Activated CD4-positive, alpha-beta T cell treated with anti-CD3 and anti-CD28 coated beads, Interleukin-2, amount 50 U/mL, for 48 hours (primary cell): ENCODE results near the gene ENKD1.

ENCODE experiments used
- DNase-seq, 2 experiments: peaks; one replicate each; pipeline ENCODE4 v3.0.0-alpha.2; 2020

The ENKD1 gene

DNA sequence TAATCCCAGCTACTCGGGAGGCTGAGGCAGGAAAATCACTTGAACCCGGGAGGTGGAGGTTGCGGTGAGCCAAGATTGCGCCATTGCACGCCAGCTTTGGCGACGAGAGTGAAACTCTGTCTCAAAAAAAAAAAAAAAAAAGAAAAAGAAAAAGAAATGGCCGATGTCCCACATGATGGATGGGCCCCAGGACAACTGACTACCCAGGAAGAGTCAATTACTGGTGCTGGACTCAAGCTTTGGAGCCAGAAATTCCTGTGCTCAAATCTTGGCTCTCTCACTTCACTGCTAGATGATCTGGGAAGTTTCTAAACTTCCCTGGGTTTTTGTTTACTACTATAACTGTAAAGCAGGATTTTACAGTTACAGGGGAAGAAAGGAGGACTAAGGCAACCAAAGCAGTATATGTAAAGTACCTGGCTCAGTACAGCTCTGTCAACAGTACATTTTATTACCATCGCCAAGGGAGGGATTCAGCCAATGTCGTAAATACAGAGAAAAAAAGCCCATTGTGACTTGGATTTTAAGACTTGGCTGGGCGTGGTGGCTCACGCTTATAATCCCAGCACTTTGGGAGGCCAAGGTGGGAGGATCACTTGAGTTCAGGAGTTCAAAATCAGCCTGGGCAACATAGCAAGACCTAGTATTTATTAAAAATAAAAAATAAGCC lies 11.9 kb upstream of the ENKD1 start:
- no peak for DNase-seq

DNA sequence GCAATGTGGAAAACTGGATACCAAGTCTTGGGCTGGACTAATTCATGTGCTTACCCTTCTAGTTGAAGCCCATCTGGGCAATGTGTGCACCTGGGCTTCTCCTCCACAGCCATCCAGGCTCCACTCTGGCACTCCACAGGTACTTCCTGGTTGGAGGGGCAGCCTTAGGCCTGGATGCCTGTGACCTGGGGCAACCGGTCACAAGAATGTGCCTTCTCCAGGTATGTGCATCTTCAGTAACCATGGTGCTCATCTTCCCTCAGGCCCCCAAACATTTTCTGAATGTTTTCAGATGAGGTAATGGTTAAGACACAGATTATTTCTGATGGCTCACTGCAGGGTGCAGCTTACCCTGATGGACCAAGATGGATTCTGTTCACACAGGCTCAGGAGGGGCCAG lies 11.2 kb upstream of the ENKD1 start:
- no peak for DNase-seq

DNA sequence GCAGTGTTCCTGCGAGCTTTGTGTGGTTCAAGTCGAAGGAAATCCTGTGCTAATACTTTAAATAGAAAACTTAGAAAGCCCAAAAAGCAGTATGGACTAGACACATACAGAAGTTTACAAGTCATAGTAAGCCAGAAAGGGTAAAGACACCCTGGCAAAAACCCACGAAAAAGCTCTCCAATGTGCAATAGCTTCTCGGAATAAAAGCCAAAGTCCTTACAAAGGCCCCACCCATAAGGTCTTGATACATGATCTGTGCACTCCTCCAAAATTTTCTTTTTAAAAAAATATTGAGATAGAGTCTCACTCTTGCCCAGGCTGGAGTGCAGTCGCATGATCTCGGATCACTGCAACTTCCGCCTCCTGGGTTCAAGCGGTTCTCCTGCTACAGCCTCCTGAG lies 10.4 kb upstream of the ENKD1 start:
- DNase-seq = no peak

DNA sequence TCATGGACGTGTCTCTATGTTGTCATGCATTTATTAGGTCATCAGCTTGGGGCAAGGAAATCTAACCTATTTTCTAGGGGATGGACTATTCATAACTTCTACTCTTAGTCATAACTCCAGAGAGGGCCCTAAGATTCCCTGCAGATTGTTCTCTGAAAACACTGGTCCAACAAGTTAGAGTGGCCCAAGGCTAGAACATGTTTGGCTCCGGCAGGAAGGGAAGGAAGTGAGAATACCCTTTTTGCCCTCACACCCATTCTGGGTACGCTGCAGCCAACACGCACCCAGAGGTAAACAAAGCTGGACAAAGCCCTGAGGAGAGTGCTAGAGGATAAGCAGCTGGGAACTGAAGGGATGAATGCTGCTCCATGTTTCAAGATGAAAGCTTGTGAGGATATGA lies 10.0 kb upstream of the ENKD1 start:
- DNase-seq = no peak

DNA sequence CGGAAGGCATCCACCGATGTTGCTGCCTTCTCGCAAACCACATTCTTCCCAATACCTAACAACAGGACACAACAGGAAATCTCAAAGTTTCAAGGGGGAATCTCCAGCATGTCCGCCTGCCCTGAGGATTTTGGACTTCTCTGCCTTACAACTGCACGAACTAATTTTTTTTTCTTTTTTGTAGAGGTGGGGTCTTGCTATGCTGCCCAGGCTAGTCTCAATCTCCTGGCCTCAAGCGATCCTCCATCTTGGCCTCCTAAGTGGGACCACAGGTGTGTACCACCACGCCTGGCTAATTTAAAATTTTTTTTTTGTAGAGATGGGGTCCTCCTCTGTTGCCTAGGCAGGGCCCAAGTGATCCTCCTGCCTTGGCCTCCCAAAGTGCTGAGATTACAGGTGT lies 9.4 kb upstream of the ENKD1 start:
- no peak for DNase-seq

DNA sequence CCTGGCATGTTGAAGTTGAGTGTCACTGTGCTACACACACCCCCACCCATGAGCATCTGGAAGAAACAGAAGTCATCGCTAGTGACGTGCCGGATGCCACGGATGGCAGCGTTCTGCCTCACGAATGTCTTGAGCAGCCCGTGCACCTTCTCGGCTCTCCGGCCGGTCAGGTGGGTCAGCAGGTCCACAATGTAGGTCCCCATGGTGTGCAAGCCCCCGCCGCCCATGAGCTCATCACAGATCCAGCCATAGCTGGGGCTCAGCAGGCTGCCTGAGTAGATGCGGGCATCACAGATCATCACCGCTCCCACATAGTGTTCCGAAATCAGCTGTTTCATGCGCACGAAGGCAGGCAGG lies 9.0 kb upstream of the ENKD1 start:
- no peak for DNase-seq

DNA sequence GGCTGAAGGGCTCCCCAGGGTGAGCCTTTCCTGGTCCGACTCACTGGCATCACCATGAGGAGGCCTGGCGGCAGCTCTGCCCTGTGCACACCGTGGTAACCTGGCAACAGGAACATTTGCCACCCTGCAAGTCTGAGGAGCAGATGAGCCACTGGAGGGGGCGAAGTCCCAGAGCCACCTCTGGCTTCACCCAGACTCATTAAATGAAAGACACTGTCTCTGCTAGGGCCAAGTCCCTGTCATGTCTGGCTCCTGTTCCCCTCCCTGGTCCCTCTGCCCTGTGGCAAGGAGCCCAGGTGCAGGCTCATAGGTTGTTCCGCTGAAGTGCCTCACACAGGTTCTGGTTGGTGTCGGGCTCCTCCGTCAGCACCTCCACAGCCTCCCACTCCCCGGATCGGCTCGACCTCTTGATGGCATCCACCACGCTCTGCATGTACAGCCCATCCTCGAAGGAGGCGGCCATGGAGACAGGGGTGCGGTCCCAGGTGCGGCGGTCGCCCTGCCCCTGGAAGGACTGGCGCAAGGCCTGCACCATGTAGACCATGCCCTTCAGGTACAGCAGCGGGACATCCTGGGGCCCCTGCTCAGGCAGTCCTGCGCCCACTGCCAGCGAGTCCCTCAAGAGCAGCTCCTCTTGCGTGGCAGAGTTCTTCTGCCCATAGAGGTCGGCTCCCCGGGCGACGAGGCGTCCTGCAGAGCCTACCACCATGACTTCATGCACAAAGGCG lies 8.5 kb upstream of the ENKD1 start:
- no peak for DNase-seq

DNA sequence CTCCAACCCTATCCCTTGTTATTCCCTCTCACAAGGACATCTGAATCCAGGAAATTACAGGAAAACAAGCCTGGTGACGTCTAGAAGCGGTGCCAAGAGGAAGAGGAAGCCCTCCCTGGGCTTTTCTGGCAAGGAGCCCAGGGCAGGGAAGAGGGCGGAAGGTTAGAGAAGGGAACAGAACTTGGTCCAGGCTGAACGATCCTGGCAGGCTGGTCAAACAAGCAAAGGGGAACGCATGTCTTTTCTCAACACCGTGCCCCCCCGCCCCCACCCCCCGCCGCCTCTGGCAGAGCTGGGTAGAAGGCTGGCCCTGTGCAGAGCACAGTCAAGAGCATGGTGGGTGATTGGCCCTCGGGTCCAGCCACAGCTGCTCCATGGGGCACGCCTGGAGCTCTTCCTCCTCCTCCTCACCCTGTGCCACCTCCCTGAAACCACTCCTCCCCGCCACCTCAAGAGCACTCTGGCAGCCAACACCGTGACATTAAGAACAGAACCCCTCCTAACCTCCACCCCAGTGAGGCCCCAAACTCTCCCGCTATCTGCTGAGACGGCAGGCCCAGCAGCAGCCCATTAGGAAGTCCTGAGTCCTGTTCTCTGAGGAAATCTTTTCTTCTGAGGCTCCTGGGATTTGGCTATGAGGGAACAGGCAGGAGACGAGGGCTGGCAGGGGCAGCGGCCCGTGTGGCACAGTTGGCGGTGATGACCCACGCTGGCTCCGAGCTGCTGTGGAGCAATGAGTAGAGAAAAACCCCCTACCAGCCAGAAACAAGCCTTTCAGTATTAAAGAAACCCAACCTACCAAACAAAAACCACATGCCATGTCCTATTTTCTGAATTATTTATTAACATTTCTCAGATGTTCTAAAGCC lies 7.4 kb upstream of the ENKD1 start:
- DNase-seq = no peak

DNA sequence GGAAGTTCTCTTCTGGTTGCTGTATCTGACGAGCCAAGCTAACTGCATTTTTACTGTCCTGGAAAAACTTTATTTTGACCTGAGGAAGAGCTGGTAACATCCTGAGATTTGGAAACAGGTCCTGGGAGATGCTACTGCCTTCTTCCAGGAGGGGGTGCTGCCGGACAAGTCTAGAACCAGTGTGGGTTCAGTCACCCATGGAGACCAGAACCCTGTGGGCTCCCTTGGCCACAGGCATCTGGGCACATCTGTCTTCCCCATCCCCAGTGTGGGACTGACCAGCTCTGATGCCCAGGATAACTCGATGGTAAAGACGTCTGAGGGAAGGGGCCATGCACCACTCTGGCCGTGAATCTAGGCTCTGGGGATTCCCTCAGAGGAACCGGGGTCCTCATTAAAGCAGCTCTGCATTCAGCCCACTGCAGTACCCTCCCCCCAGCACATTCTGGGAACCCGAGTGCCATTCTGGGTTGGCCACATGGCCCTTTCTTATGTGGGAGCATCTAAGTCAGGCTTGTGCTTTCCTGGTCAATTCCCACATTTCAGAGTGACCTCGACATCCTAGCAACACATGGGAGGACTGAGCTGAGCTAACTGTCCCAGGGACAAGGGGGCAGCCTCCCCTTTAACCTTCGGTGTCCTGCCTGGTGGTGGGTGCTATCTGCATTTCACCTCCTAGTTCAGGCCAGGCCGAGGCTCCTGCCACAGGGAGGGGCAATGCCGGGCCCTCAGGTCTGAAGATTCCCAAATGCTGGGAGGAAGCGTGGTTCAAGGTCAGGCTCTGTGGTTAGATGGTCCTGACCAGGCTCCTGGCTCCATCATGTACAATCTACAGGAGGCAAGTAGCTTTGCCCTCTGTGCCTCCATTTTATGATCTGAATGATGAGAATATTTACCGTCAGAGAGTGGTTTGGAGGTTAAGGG lies 6.5 kb upstream of the ENKD1 start:
- peak; percentile 60 to 67 for DNase-seq

DNA sequence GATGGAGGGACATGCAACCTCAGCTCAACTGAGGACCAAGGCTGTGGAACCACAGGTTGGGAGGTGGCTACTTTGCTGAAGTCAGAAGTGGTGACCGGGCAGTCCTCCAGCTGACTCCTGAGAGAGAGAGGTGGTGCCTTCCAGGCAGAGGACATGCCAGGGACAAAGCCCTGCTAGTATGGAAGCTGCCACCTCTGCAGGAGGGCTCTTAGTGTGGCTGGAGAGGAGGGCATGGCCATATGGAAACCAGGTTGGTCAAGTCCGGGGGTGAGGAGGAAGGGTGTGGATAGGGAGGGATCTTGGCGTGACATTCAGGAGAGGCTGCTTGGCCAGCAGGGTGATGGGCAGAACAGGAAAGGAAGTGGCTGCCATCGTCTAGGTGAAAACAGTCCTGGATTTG lies 5.8 kb upstream of the ENKD1 start:
- DNase-seq = no peak

DNA sequence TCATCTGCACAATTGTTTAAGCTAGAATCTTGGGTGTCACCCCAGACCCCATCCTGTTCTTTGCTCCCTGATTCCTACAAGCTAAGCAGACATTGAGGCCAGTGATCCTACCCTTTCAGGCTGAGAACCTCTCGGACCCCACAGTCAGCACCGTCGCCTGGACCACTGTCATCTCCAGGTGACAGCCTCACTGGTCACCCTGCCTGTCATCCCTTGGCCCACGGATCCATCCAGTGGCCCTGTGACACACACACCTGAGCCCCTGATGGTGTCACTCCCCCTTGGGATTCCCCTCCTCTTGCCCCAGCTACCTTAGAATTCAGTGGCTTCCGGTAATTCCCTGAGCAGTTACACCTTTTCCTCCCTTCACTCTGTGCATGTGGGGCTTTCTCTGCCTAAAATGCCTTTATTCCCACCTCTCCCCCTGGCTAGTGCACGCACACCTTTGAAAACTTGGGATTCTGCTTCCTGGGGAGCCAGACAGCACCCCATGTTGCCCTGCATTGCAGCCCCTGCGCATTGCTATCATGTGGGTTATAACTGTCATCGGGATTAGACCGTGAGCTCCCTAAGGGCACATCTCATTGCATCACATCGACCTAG lies 3.0 kb upstream of the ENKD1 start:
- DNase-seq = no peak

DNA sequence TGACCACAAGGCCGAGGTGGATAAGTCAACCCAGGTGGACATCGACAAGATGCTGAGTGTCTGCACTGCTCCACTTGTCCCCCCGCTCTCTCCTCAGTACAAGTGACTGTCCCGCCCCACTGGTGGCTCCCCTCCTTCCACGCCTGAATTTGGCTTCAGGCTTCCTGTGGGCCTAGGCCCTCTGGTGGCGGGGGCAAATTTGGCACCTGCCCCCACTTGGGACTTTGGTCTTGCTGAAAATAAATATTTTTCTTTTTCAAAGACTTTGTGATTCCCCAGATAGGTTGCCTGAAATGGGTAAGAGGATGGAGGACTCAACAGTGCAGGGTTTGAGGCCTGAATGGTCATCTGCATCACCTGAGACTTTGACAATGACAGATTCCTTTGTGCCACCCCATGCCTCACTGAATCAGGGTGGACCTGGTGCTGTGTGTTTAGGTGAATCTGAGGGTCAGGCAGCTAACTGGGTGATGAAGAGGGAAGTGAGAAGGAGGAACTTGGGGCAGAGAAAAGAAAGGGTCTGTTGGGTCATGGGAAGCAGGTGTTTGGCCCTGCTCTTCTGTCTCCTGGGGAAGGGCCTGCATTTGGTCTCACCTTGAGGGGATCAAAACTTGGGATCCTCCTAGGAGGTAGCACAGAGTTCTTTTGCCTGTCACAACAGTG lies 2.1 kb upstream of the ENKD1 start:
- no peak for DNase-seq

DNA sequence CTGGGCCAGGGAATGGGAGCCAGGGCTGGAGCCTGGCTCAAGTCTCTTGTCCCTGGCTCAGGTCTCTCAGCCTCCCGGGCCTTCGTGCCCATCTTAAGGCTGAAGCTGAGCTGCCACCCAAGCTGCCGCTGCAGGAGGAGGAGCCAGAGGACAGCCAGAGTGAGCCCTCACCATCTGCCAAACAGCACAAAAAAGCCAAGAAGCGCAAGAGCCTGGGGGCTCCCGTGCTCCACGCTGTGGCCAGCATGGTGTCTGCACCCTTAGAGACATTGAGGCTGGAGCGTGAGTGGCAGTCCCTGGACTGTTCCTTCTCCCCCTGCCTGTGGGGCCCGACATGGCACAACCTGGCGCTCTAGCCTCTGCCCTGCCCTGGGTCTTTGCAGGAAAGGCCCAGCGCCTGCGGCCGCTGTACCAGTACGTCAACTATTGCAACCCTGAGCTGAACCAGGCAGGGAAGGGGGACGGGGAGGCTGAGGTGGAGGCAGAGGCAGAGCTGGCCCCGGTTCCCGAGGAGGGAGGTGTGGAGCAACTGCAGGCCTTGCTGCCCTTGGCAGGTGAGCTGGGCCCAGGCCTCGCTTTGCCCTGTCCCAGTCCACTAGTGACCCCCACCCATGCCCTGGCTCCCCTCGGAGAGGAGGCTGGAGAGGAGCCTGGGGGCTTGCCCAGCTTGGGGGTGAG lies 1.4 kb upstream of the ENKD1 start:
- peak; percentile 77 to 84 for DNase-seq

DNA sequence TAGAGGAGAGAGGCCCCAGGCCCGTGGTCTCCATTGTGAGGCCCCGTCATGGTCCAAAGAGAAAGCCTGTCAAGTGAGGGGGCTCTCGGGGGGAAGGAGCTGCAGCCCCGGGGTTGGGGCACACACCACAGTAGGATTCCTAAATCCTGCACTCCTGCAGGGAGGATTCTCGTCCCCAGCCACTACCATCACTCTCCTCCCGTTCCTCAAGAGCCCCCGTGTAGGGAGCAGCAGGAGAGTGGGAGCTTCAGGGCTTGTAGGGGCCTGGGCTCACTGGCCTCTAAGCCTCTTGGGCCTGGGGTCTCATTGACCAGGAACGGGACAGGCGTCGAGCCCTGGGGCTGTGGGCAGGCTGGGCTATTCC lies 885 bp upstream of the ENKD1 start:
- DNase-seq = no peak

DNA sequence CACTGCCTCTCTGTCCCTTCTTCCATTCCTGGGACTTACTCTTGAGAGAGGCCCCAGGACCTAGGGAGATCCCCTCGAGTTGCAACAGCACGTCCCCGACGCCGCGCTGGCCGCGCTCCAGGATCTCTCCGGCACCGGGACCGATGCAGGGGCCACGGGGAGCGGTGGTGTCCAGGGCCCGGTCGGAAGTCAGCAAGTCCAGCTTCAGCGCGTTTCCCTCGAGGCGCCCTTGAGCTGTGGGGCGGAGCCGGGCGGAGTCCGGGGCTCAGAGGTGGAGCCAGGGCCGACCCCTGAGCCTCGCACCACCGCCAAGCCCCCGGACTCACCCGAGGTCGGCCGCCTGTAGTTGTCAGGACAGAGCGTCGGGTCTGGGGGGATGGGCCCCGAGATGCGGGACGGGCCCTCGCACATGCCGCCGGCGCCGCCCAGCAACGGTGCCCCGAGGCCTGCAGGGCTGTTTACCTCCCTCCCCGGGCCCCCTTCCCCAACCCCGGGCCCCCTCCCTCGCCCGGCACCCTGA lies 458 bp downstream of the ENKD1 start:
- peak; percentile 21 to 37 for DNase-seq

DNA sequence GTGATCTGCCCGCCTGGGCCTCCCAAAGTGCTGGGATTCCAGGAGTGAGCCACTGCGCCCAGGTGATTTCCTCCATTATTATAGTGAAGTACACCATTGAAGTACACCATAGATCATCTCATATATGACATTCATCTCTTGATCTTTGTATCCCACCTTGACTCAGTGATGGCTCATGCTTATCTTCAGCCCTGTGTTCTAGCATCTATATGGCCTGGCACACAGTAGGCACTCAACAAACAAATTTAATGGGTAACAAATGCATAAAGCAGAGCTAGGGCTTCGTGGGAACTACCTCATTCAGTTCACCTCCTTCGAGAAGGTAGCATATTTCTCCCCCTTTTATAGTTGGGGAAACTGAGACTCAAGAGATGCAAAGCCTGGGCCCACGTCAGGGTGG lies 952 bp downstream of the ENKD1 start:
- no peak for DNase-seq

DNA sequence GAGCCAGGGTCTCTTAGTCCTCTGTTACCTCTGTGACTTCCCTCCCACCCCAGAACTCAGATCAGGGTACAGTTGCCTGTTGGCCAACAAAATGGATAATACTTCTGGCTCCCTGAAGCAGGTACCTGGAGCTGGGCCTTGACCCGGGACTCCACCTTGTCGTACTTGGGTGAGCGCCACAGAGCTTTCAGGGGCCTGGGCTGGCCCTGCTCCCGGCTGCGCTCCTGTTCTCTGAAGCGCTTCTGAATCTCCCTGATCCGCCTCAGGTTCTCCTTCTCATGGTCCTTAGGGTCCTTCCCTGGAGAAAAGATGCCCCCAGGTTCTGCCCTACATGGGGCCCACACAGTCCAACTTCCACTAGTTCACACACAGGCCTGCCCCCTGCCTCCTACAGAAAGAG lies 1.7 kb downstream of the ENKD1 start:
- no peak for DNase-seq

DNA sequence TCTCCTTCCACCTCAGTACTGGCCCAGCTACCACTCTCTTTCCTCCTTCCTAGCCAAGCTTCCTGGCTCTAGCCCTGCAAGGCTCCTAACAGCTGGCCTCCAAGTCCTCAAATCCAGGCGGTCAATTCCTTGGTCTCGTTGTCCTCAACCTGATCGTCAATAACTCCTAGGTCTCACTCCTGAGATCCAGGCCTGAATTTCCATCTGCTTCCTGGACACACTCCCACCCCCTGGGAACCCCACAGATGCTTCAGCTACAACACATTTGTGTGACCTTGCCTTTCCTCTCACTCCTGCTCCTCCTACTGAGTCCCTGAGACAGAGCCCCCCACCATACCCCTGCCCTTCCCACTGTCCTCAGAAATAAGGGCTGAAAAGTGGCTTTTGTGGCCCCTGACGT lies 2.3 kb downstream of the ENKD1 start:
- no peak for DNase-seq

DNA sequence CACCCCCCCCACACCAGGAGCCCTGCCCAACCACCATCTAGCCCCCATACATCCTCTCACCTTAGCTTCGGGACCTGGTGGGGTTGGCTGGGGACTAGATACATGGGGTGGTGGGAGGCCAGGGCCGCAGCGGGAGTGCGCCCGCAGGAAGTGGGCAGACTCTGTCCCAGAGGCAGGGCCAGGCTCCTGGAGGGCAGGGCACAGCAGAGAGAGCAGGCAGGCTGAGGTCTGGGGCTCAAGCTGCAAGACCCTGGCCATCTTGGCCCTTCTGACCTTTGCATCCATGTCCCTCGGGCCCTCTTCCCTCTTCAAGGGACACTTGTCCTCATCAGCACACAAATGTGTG lies 2.7 kb downstream of the ENKD1 start:
- DNase-seq = no peak

DNA sequence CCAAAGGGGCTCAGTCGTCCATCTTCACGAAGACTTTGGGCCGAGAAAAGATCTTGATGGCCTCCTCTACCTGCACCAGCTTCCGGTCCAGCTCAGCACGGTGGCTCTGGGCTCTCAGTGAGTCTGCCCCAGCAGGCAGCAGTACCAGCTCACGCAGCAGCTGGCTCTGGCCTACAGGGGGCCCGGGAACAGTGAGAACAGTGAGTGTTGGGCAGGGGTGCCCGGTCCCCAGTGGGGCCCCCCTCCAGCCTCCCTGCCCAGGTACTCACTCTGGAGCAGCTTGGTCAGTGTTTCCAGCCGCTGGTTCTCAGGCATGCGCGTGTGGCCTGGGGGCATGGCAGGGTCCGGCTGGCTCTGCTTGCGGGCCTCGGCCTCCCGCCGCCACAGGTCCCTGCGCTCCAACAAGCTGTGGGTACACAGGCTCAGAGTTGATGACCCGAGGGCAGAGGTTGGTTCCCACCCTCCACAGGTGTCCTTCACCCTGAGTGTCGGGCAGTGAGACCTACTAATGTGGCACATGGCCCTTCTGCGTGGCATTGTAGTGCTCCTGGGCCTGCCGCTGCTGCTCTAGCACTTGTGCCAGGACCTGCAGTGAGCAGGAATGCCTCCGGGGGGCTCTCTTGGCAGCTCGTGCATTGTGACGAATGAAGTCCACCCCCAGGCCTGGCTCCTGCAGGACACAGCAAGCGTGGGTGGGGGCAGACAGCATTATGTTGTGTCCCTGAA lies 3.2 kb downstream of the ENKD1 start:
- DNase-seq = peak; percentile 53 to 65

DNA sequence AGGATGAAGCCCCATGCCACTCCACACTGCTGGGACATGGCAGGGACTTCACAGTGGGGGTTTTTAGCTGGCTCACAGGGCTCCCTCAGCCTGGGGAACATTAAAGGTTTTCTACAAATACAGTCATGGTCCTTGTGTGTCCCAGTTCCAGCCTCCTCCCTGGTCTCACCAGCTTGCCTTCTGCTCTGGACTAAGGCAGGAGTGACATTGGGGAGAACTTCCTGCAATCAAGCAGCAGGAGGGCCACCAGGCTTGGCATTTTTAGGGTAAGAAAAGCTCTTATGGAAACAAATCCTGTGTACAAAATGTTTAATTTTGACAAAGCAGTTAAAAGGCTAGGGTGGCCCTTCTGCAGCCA lies 3.9 kb downstream of the ENKD1 start:
- DNase-seq = no peak
